IgD-negative memory B cell (primary cell): ENCODE data around the gene IGDCC3. TPM values are rescaled to one million over a fixed set of nuclear protein-coding genes. Genes with fewer than 3 reads are reported as not detected.
"Not testable (repeated sequence)": the region's sequence is repeated elsewhere in the genome, so short reads cannot be mapped to it uniquely, and the experiment has no call there.

ENCODE experiments used
- H3K27ac Mint-ChIP-seq, 3 donors: one replicate each; pipeline ENCODE4 v1.8.0; 2020 to 2022; ENCODE audit warnings: mild to moderate bottlenecking in 3 of 3, mixed read lengths in 3 of 3, moderate library complexity in 1 of 3
- H3K27me3 Mint-ChIP-seq: one replicate; pipeline ENCODE4 v1.8.0; 2021; ENCODE audit warnings: mixed read lengths
- H3K36me3 Mint-ChIP-seq: one replicate; pipeline ENCODE4 v1.8.0; 2020; ENCODE audit warnings: mild to moderate bottlenecking, mixed read lengths
- H3K4me1 Mint-ChIP-seq, 3 donors: one replicate each; pipeline ENCODE4 v1.8.0; 2020 to 2022; ENCODE audit warnings: mixed read lengths in 3 of 3, mild to moderate bottlenecking in 1 of 3
- H3K4me3 Mint-ChIP-seq, 4 donors: one replicate each; pipeline ENCODE4 v1.8.0; 2020 to 2022; ENCODE audit warnings: mild to moderate bottlenecking in 4 of 4, mixed read lengths in 4 of 4, moderate library complexity in 3 of 4
- H3K9me3 Mint-ChIP-seq, 3 donors: one replicate each; pipeline ENCODE4 v1.8.0; 2020 to 2021; ENCODE audit warnings: mixed read lengths in 3 of 3, mild to moderate bottlenecking in 1 of 3
- polyA plus RNA-seq: library from polyadenylated mRNA; unstranded; fragments of 300-500 nt; fragmentation: Illumina TruSeq; gene quantifications from one replicate; pipeline ENCODE4 v1.2.3, GENCODE V29; 2021

The IGDCC3 gene
- polyA plus RNA-seq, 1 donor from 2014 or later = not detected

GRCh38 chr15:65398486-65398885 lies 20.7 kb upstream of the IGDCC3 start:
- not testable (repeated sequence) for H3K4me3 Mint-ChIP-seq, H3K4me1 Mint-ChIP-seq
- peaks cover 44% of the 10 kb centered on the region for H3K27me3 Mint-ChIP-seq

GRCh38 chr15:65396965-65397317 lies 19.1 kb upstream of the IGDCC3 start:
- H3K36me3 Mint-ChIP-seq = no peaks in the 10 kb centered on the region
- peaks cover 46% of the 10 kb centered on the region for H3K27me3 Mint-ChIP-seq
- H3K4me1 Mint-ChIP-seq = peaks cover 0 to 2% (median 0%) of the 10 kb centered on the region in 3 donors
- no peak overlapping the region for H3K27ac Mint-ChIP-seq
- no peaks in the 10 kb centered on the region for H3K9me3 Mint-ChIP-seq
- no peak overlapping the region for H3K4me3 Mint-ChIP-seq

More at GRCh38 chr15:65398486-65398885, 20.7 kb upstream of the IGDCC3 start:
- not testable (repeated sequence) for H3K9me3 Mint-ChIP-seq, H3K36me3 Mint-ChIP-seq
- peak overlapping the region in 1 of 3 donors; percentile 57 for H3K27ac Mint-ChIP-seq

- Mint-ChIP-seq H3K36me3 (no peaks in the 10 kb centered on the region), H3K27me3 (peaks cover 50% of the 10 kb centered on the region), H3K27ac (no peak overlapping the region)
Measured at GRCh38 chr15:65396283-65396964, 18.6 kb upstream of the IGDCC3 start.

GRCh38 chr15:65395567-65396202 lies 17.9 kb upstream of the IGDCC3 start:
- peaks cover 47% of the 10 kb centered on the region for H3K27me3 Mint-ChIP-seq
- no peak overlapping the region for H3K27ac Mint-ChIP-seq
- no peaks in the 10 kb centered on the region for H3K36me3 Mint-ChIP-seq
- H3K4me1 Mint-ChIP-seq = peaks cover 0 to 2% (median 0%) of the 10 kb centered on the region in 3 donors
- H3K4me3 Mint-ChIP-seq = no peak overlapping the region
- H3K9me3 Mint-ChIP-seq = no peaks in the 10 kb centered on the region

More at GRCh38 chr15:65396283-65396964, 18.6 kb upstream of the IGDCC3 start:
- H3K9me3 Mint-ChIP-seq = no peaks in the 10 kb centered on the region
- H3K4me1 Mint-ChIP-seq = peaks cover 0 to 2% (median 0%) of the 10 kb centered on the region in 3 donors
- peak overlapping the region in 2 of 4 donors; percentile 49 to 76 for H3K4me3 Mint-ChIP-seq

- H3K27me3 Mint-ChIP-seq = peaks cover 46% of the 10 kb centered on the region
- H3K27ac Mint-ChIP-seq = no peak overlapping the region
- no peaks in the 10 kb centered on the region for H3K9me3 Mint-ChIP-seq
- peak overlapping the region in 1 of 4 donors; percentile 43 for H3K4me3 Mint-ChIP-seq
- peaks cover 0 to 2% (median 0%) of the 10 kb centered on the region in 3 donors for H3K4me1 Mint-ChIP-seq
- no peaks in the 10 kb centered on the region for H3K36me3 Mint-ChIP-seq
Measured at GRCh38 chr15:65394936-65395335, 17.1 kb upstream of the IGDCC3 start.

- Mint-ChIP-seq H3K27me3 (peaks cover 50% of the 10 kb centered on the region), H3K4me1 (peaks cover 0 to 2% (median 0%) of the 10 kb centered on the region in 3 donors), H3K4me3 (no peak overlapping the region), H3K36me3 (no peaks in the 10 kb centered on the region), H3K27ac (no peak overlapping the region), H3K9me3 (no peaks in the 10 kb centered on the region)
Measured at GRCh38 chr15:65394280-65394789, 16.5 kb upstream of the IGDCC3 start.

GRCh38 chr15:65393557-65393956 lies 15.8 kb upstream of the IGDCC3 start:
- Mint-ChIP-seq H3K4me3 (no peak overlapping the region), H3K27me3 (peaks cover 52% of the 10 kb centered on the region), H3K4me1 (peaks cover 0 to 2% (median 0%) of the 10 kb centered on the region in 3 donors), H3K9me3 (no peaks in the 10 kb centered on the region), H3K27ac (no peak overlapping the region), H3K36me3 (no peaks in the 10 kb centered on the region)

- Mint-ChIP-seq H3K27me3 (peaks cover 52% of the 10 kb centered on the region), H3K9me3 (no peaks in the 10 kb centered on the region), H3K27ac (no peak overlapping the region), H3K36me3 (no peaks in the 10 kb centered on the region), H3K4me3 (no peak overlapping the region), H3K4me1 (peaks cover 0 to 2% (median 0%) of the 10 kb centered on the region in 3 donors)
Measured at GRCh38 chr15:65393091-65393490, 15.3 kb upstream of the IGDCC3 start.

GRCh38 chr15:65392368-65392767 lies 14.6 kb upstream of the IGDCC3 start:
- no peak overlapping the region for H3K4me3 Mint-ChIP-seq
- H3K4me1 Mint-ChIP-seq = peaks cover 0 to 2% (median 0%) of the 10 kb centered on the region in 3 donors
- no peaks in the 10 kb centered on the region for H3K9me3 Mint-ChIP-seq
- H3K27me3 Mint-ChIP-seq = peaks cover 49% of the 10 kb centered on the region
- H3K27ac Mint-ChIP-seq = no peak overlapping the region
- H3K36me3 Mint-ChIP-seq = no peaks in the 10 kb centered on the region

- H3K4me3 Mint-ChIP-seq = no peak overlapping the region
- H3K27me3 Mint-ChIP-seq = peaks cover 44% of the 10 kb centered on the region
- H3K27ac Mint-ChIP-seq = no peak overlapping the region
- H3K4me1 Mint-ChIP-seq = no peaks in the 10 kb centered on the region
- no peaks in the 10 kb centered on the region for H3K36me3 Mint-ChIP-seq
- no peaks in the 10 kb centered on the region for H3K9me3 Mint-ChIP-seq
Measured at GRCh38 chr15:65391732-65392131, 13.9 kb upstream of the IGDCC3 start.

- Mint-ChIP-seq H3K27me3 (peaks cover 37% of the 10 kb centered on the region), H3K4me3 (no peak overlapping the region), H3K9me3 (no peaks in the 10 kb centered on the region), H3K4me1 (peaks cover 0 to 3% (median 0%) of the 10 kb centered on the region in 3 donors), H3K36me3 (no peaks in the 10 kb centered on the region), H3K27ac (no peak overlapping the region)
Measured at GRCh38 chr15:65390447-65390846, 12.6 kb upstream of the IGDCC3 start.

GRCh38 chr15:65389226-65389625 lies 11.4 kb upstream of the IGDCC3 start:
- H3K36me3 Mint-ChIP-seq = no peaks in the 10 kb centered on the region
- no peak overlapping the region for H3K27ac Mint-ChIP-seq
- H3K4me3 Mint-ChIP-seq = no peak overlapping the region
- H3K9me3 Mint-ChIP-seq = no peaks in the 10 kb centered on the region
- peaks cover 25% of the 10 kb centered on the region for H3K27me3 Mint-ChIP-seq
- peaks cover 4 to 11% (median 4%) of the 10 kb centered on the region in 3 donors for H3K4me1 Mint-ChIP-seq

- H3K27me3 Mint-ChIP-seq = peaks cover 23% of the 10 kb centered on the region
- H3K4me1 Mint-ChIP-seq = peaks cover 4 to 11% (median 5%) of the 10 kb centered on the region in 3 donors
- H3K36me3 Mint-ChIP-seq = no peaks in the 10 kb centered on the region
- H3K9me3 Mint-ChIP-seq = no peaks in the 10 kb centered on the region
- no peak overlapping the region for H3K4me3 Mint-ChIP-seq
- H3K27ac Mint-ChIP-seq = no peak overlapping the region
Measured at GRCh38 chr15:65388306-65389080, 10.7 kb upstream of the IGDCC3 start.

GRCh38 chr15:65386886-65387285 lies 9.1 kb upstream of the IGDCC3 start:
- Mint-ChIP-seq H3K27me3 (peaks cover 16% of the 10 kb centered on the region), H3K9me3 (no peaks in the 10 kb centered on the region), H3K4me3 (no peak overlapping the region), H3K4me1 (peaks cover 4 to 11% (median 5%) of the 10 kb centered on the region in 3 donors), H3K27ac (no peak overlapping the region), H3K36me3 (no peaks in the 10 kb centered on the region)

GRCh38 chr15:65386376-65386775 lies 8.6 kb upstream of the IGDCC3 start:
- peaks cover 4 to 11% (median 5%) of the 10 kb centered on the region in 3 donors for H3K4me1 Mint-ChIP-seq
- no peak overlapping the region for H3K4me3 Mint-ChIP-seq
- H3K36me3 Mint-ChIP-seq = no peaks in the 10 kb centered on the region
- no peak overlapping the region for H3K27ac Mint-ChIP-seq
- H3K27me3 Mint-ChIP-seq = peaks cover 12% of the 10 kb centered on the region
- no peaks in the 10 kb centered on the region for H3K9me3 Mint-ChIP-seq
